Pancreas (tissue), 10 donors: Measurements from ENCODE around the gene RAB27B. TPM values are rescaled to one million over a fixed set of nuclear protein-coding genes. Genes with fewer than 3 reads are reported as not detected.
A peak's percentile ranks its signal among the peaks of the same experiment; 100 is the strongest.

ENCODE experiments used
- ATAC-seq, 4 donors: fragments of 200-7000 bp; cut with Tn5 transposase; one replicate each; pipeline versions ENCODE4 v1.8.0 to v1.9.1; 2020; ENCODE audit warnings: mild to moderate bottlenecking in 4 of 4, moderate library complexity in 4 of 4
- DNase-seq, 6 donors: peaks; one replicate each; pipeline ENCODE4 v3.0.0-alpha.2; 2020
- FAIRE-seq: peaks from 2 replicates; lab custom pipeline; 2012; peaks lifted over from hg19 to GRCh38; lab: Jason Lieb, UNC
- H3K27ac ChIP-seq, 4 donors: fragments of 200-600 bp; sonication (generic); 1 replicate in 3 of 4; 2 replicates in 1 of 4; pipeline versions ENCODE4 v1.5.0 to v1.8.0; 2020
- H3K27me3 ChIP-seq, 4 donors: fragments of 200-600 bp; one replicate each; pipeline ENCODE4 v1.8.0; 2021
- H3K36me3 ChIP-seq, 3 donors: fragments of 200-600 bp; sonication (generic) in 1 of 3; one replicate each; pipeline versions ENCODE4 v1.5.0 to v1.8.0; 2020 to 2021
- H3K4me1 ChIP-seq, 3 donors: fragments of 200-600 bp; one replicate each; pipeline ENCODE4 v1.8.0; 2021
- H3K4me3 ChIP-seq, 4 donors: fragments of 200-600 bp; sonication (generic) in 2 of 4; one replicate each; pipeline versions ENCODE4 v1.5.0 to v1.8.0; 2020 to 2021
- H3K9me3 ChIP-seq, 4 donors: fragments of 200-600 bp; one replicate each; pipeline ENCODE4 v1.8.0; 2021
- CTCF ChIP-seq, 4 donors: fragments of 200-600 bp; sonication (generic) in 3 of 4; IDR thresholded peaks; one replicate each; pipeline versions ENCODE4 v1.5.0 to v1.8.0; 2021; ENCODE audit warnings: antibody characterized with exemption in 4 of 4
- WGBS, 2 donors: extraction: QIAGEN DNeasy Blood & Tissue Kit; methylation state at CpG; one replicate each; pipeline ENCODE4 v1.1.7; 2013; 5-methylcytosine and 5-hydroxymethylcytosine counted together
- intact Hi-C, 3 donors: fragments of 100-400 bp; cut with DNase I; formaldehyde crosslinking; loops; one replicate each; pipeline versions ENCODE4 v1.11.1 to v1.14.2; 2022
- polyA plus RNA-seq, 2 donors: library from polyadenylated mRNA; stranded (reverse); fragments of 200-250 nt; gene quantifications; one replicate each; pipeline ENCODE4 v1.2.3, GENCODE V29; 2013
- total RNA-seq, 6 donors: library from RNA; stranded (reverse); fragmentation: NEBNext Ultra II Directional in 4 of 6; extraction: Animal tissue kit (Norgen Biotek cat#: 25700) in 4 of 6; gene quantifications; one replicate each; pipeline versions ENCODE4 v1.2.1 to v1.2.4, GENCODE V29; 2021 to 2023
- donor health status: healthy with polysubstance abuse.
- donor health status: DM: no; HTN: no; CAD: no; lungs with moderate emphysema.
- donor health status: DM: no; HTN: no; CAD: no.
- donor health status: control.
- donor health status: control.
- donor health status: Bipolar disorder and iron deficiency.
- donor health status: DM: yes; HTN: yes; CAD: no.
- donor health status: DM: no; HTN: no; CAD: no.
- donor health status: DM: no; HTN: no; CAD: no.
- donor health status: DM: yes; HTN: yes; CAD: no.

RAB27B gene
- total and polyA plus RNA-seq, 8 donors, result 0.61 to 12.9 (median 5.9) TPM

DNA sequence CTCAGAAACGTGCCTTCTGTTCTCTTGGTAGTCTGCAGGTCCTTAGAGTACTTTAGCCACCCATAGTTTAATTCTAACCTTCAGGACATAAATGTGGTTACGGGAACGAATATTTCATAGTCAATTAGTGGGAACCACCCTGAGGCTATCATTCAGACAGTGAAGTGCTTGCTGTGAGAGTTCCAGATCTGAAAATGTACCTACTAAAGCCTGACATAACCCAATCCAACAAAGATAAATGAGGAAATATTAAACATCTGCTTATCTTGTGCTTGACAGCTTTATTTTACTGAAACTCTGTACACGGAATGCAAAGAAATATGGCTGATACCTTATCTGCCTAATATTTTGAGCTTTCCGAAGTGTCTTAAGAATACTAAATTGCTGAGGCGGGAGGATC is 43.0 kb downstream of the RAB27B start:
- Histone ChIP-seq H3K27me3 (no peaks in the 10 kb centered on the region), H3K36me3 (no peaks in the 10 kb centered on the region), H3K9me3 (no peaks in the 10 kb centered on the region), H3K27ac (no peak overlapping the region), H3K4me1 (no peaks in the 10 kb centered on the region), H3K4me3 (no peak overlapping the region)
- ATAC-seq, result no peak
- no peak for TF ChIP-seq CTCF (IDR thresholded peaks at IDR 0.05)
- no peak for DNase-seq
- intact Hi-C loops, result no loop called here
- WGBS, 2 donors, result 81% methylated on average over 6 of the region's 6 CpGs
- no peak for FAIRE-seq

DNA sequence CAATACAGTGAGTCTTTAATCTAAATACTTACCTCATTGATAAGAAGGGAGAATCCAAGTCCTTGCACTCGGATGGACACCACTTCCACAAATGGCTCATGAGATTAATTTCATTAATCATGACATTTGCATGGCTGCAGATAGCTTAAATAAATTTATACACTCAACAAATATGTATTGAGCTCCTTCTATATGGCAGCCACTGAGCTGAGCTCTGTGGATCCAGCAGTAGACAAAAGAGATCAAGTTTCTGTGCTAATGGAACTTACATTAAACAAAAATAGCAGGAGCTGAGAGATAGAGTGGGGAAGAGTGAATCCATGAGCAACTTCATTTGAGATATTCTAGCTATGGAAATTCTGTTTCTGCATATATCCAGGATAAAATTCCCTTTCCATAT is 44.4 kb downstream of the RAB27B start:
- ATAC-seq (no peak), FAIRE-seq (no peak), DNase-seq (no peak)
- intact Hi-C loops, result no loop called here
- 82 to 88% methylated on average over 1 of the region's 1 CpG for WGBS, 2 donors
- no peak overlapping the region for H3K27ac ChIP-seq
- no peak for TF ChIP-seq CTCF (IDR thresholded peaks at IDR 0.05)
- H3K4me1 ChIP-seq, result no peaks in the 10 kb centered on the region
- H3K27me3 ChIP-seq, result no peaks in the 10 kb centered on the region
- no peak overlapping the region for H3K4me3 ChIP-seq
- H3K36me3 ChIP-seq, result no peaks in the 10 kb centered on the region
- H3K9me3 ChIP-seq, result no peaks in the 10 kb centered on the region

DNA sequence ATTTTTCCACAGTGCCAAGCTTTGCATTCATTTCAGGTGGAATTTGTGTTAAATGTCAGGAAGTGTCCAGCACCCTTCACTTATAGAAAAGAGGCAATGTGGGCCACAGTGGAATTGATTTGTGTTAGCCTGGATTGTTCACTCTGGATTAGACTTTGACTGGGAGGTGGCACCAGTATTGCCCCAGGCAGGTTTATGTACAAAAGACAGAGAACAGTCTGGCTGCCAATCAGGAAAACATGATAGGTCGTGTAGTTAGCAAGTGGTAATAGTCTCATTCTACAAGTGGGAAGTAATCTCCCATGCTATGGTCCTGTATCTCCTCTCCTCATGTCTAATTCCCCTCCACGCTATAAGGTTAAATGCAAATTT is 45.6 kb downstream of the RAB27B start:
- H3K4me3 ChIP-seq, result no peak overlapping the region
- H3K27ac ChIP-seq, result no peak overlapping the region
- peak in 3 of 4 donors; percentile 46 to 65 (median 59) for ATAC-seq
- DNase-seq, result no peak
- WGBS, 2 donors, result 61 to 64% methylated on average over 2 of the region's 2 CpGs
- no peaks in the 10 kb centered on the region for H3K36me3 ChIP-seq
- H3K4me1 ChIP-seq, result peaks cover 0 to 6% (median 4%) of the 10 kb centered on the region in 3 donors
- TF ChIP-seq CTCF (IDR thresholded peaks at IDR 0.05), result no peak
- no peaks in the 10 kb centered on the region for H3K27me3 ChIP-seq
- no peak for FAIRE-seq
- intact Hi-C loops, result no loop called here
- no peaks in the 10 kb centered on the region for H3K9me3 ChIP-seq

GRCh38 chr18:54875063-54875462 is 46.8 kb downstream of the RAB27B start:
- Histone ChIP-seq H3K9me3 (no peaks in the 10 kb centered on the region), H3K4me1 (peaks cover 0 to 6% (median 4%) of the 10 kb centered on the region in 3 donors), H3K27ac (no peak overlapping the region), H3K4me3 (no peak overlapping the region), H3K27me3 (no peaks in the 10 kb centered on the region), H3K36me3 (no peaks in the 10 kb centered on the region)
- FAIRE-seq (no peak), DNase-seq (no peak), ATAC-seq (no peak)
- intact Hi-C loops, result no loop called here
- 83 to 97% methylated on average over 3 of the region's 3 CpGs for WGBS, 2 donors
- no peak for TF ChIP-seq CTCF (IDR thresholded peaks at IDR 0.05)

DNA sequence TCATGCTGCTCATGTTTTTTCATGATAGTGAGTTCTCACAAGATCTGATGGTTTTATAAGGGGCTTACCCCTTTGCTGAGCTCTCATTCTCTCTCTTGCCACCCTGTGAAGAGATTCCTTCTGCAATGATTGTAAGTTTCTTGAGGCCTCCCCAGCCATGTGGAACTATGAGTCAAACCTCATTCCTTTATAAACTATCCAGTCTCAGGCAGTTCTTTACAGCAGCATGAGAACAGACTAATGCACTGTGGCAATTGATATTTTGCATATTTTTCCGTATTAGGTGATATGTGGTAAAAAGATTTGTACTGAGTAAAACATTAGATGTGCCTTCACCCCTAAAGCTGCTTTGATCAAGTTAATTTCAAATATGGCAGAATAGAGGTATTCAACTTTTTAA is 48.8 kb downstream of the RAB27B start:
- Histone ChIP-seq H3K27me3 (no peaks in the 10 kb centered on the region), H3K9me3 (no peaks in the 10 kb centered on the region), H3K27ac (no peak overlapping the region), H3K4me1 (peaks cover 0 to 6% (median 4%) of the 10 kb centered on the region in 3 donors), H3K4me3 (no peak overlapping the region), H3K36me3 (no peaks in the 10 kb centered on the region)
- no peak for DNase-seq
- WGBS, 2 donors, result 87 to 97% methylated on average over 1 of the region's 1 CpG
- intact Hi-C loops, result no loop called here
- FAIRE-seq, result no peak
- no peak for ATAC-seq
- no peak for TF ChIP-seq CTCF (IDR thresholded peaks at IDR 0.05)
